H9 (cell line): ENCODE measurements around the gene CRHBP. TPM values are rescaled to one million over a fixed set of nuclear protein-coding genes. Genes with fewer than 3 reads are reported as not detected.

ENCODE experiments used
- DNase-seq: peaks from one replicate; pipeline ENCODE4 v3.0.0-alpha.2; 2017
- H2AFZ ChIP-seq: one replicate; pipeline ENCODE4 v1.6.1; 2013; ENCODE audit warnings: mild to moderate bottlenecking, low read length, control low read depth, moderate library complexity
- H2AK5ac ChIP-seq: 2 replicates; pipeline ENCODE4 v1.6.1; 2013; ENCODE audit warnings: low read length, control low read depth, mixed read lengths; ENCODE audit not compliant: insufficient read length
- H2BK120ac ChIP-seq: one replicate; pipeline ENCODE4 v1.6.1; 2013; ENCODE audit warnings: low read depth, mild to moderate bottlenecking, low read length, control low read depth, inconsistent platforms; ENCODE audit not compliant: poor library complexity, severe bottlenecking
- H2BK12ac ChIP-seq: 2 replicates; pipeline ENCODE4 v1.6.1; 2013; ENCODE audit warnings: low read length, control low read depth, mixed read lengths, low read depth; ENCODE audit not compliant: insufficient read length
- H2BK15ac ChIP-seq: 2 replicates; pipeline ENCODE4 v1.6.1; 2013; ENCODE audit warnings: low read depth, low read length, control low read depth
- H2BK20ac ChIP-seq: one replicate; pipeline ENCODE4 v1.6.1; 2013; ENCODE audit warnings: low read depth, mild to moderate bottlenecking, low read length, control low read depth, inconsistent platforms; ENCODE audit not compliant: poor library complexity, severe bottlenecking
- H2BK5ac ChIP-seq: 2 replicates; pipeline ENCODE4 v1.6.1; 2013; ENCODE audit warnings: low read length, control low read depth, mixed read lengths; ENCODE audit not compliant: insufficient read length
- H3K14ac ChIP-seq: 2 replicates; pipeline ENCODE4 v1.6.1; 2013; ENCODE audit warnings: low read length, control low read depth; ENCODE audit not compliant: insufficient read depth
- H3K18ac ChIP-seq: 2 replicates; pipeline ENCODE4 v1.6.1; 2013; ENCODE audit warnings: low read depth, mild to moderate bottlenecking, mixed read lengths, low read length, control low read depth; ENCODE audit not compliant: insufficient read length
- H3K23ac ChIP-seq: 2 replicates; pipeline ENCODE4 v1.6.1; 2013; ENCODE audit warnings: low read length, control low read depth, mixed read lengths, low read depth; ENCODE audit not compliant: insufficient read length
- H3K23me2 ChIP-seq: 2 replicates; pipeline ENCODE4 v1.6.1; 2013; ENCODE audit warnings: low read depth, mild to moderate bottlenecking, mixed read lengths, low read length, control low read depth; ENCODE audit not compliant: insufficient read length, poor library complexity, severe bottlenecking
- H3K27ac ChIP-seq: 2 replicates; pipeline ENCODE4 v1.5.1; 2013; ENCODE audit warnings: low read length, control low read depth, mixed read lengths, low read depth; ENCODE audit not compliant: insufficient read length
- H3K27me3 ChIP-seq: 2 replicates; pipeline ENCODE4 v1.6.1; 2013; ENCODE audit warnings: low read length, control low read depth, inconsistent platforms; ENCODE audit not compliant: insufficient read depth
- H3K4ac ChIP-seq: 2 replicates; pipeline ENCODE4 v1.6.1; 2013; ENCODE audit warnings: low read depth, mild to moderate bottlenecking, control low read depth, inconsistent platforms, low read length, moderate library complexity
- H3K4me1 ChIP-seq: 2 replicates; pipeline ENCODE4 v1.6.1; 2013; ENCODE audit warnings: low read length, control low read depth, inconsistent platforms; ENCODE audit not compliant: insufficient read depth
- H3K4me2 ChIP-seq: 2 replicates; pipeline ENCODE4 v1.6.1; 2013; ENCODE audit warnings: low read length, control low read depth, mixed read lengths; ENCODE audit not compliant: insufficient read length, insufficient read depth
- H3K56ac ChIP-seq: 2 replicates; pipeline ENCODE4 v1.6.1; 2013; ENCODE audit warnings: low read depth, mild to moderate bottlenecking, mixed read lengths, low read length, control low read depth; ENCODE audit not compliant: insufficient read length
- H3K79me1 ChIP-seq: 2 replicates; pipeline ENCODE4 v1.6.1; 2013; ENCODE audit warnings: low read depth, mild to moderate bottlenecking, moderate library complexity, low read length, control low read depth, inconsistent platforms; ENCODE audit not compliant: insufficient read depth, poor library complexity, severe bottlenecking
- H3K79me2 ChIP-seq: 2 replicates; pipeline ENCODE4 v1.6.1; 2013; ENCODE audit warnings: low read length, control low read depth, inconsistent platforms; ENCODE audit not compliant: insufficient read depth
- H3K9ac ChIP-seq: 2 replicates; pipeline ENCODE4 v1.6.1; 2013; ENCODE audit warnings: low read length, control low read depth, mixed read lengths; ENCODE audit not compliant: insufficient read length; ENCODE audit errors: extremely low read depth
- H3K9me3 ChIP-seq: one replicate; pipeline ENCODE4 v1.6.1; 2013; ENCODE audit warnings: low read depth, low read length, inconsistent platforms; ENCODE audit not compliant: control insufficient read depth
- H3T11ph ChIP-seq: one replicate; pipeline ENCODE4 v1.6.1; 2013; ENCODE audit warnings: mild to moderate bottlenecking, low read length, control low read depth, inconsistent platforms
- H4K20me1 ChIP-seq: one replicate; pipeline ENCODE4 v1.6.1; 2013; ENCODE audit not compliant: control insufficient read depth, insufficient read length, insufficient read depth
- H4K5ac ChIP-seq: 2 replicates; pipeline ENCODE4 v1.6.1; 2013; ENCODE audit warnings: low read depth, mild to moderate bottlenecking, mixed read lengths, low read length, control low read depth; ENCODE audit not compliant: insufficient read length
- H4K8ac ChIP-seq: replicated peaks from 2 replicates; pipeline ENCODE4 v1.6.1; 2013; ENCODE audit warnings: low read length, control low read depth, mixed read lengths, low read depth; ENCODE audit not compliant: insufficient read length
- H4K91ac ChIP-seq: 2 replicates; pipeline ENCODE4 v1.6.1; 2013; ENCODE audit warnings: low read depth, mild to moderate bottlenecking, moderate library complexity, mixed read lengths, low read length, control low read depth; ENCODE audit not compliant: insufficient read length
- H3K27ac Mint-ChIP-seq, 3 experiments: 2 replicates in 2 of 3; 3 replicates in 1 of 3; pipeline ENCODE4 v1.8.0; 2020 to 2021; ENCODE audit warnings: mixed read lengths in 3 of 3, mild to moderate bottlenecking in 1 of 3, moderate library complexity in 1 of 3
- H3K27me3 Mint-ChIP-seq: 2 replicates; pipeline ENCODE4 v1.8.0; 2021; ENCODE audit warnings: low read depth, mild to moderate bottlenecking, moderate library complexity, mixed read lengths
- H3K36me3 Mint-ChIP-seq, 3 experiments: 2 replicates in 2 of 3; 3 replicates in 1 of 3; pipeline ENCODE4 v1.8.0; 2020 to 2021; ENCODE audit warnings: low read depth in 3 of 3, mixed read lengths in 3 of 3; ENCODE audit not compliant: insufficient read depth in 1 of 3
- H3K4me1 Mint-ChIP-seq, 2 experiments: 2 replicates each; pipeline ENCODE4 v1.8.0; 2020; ENCODE audit warnings: mixed read lengths in 2 of 2
- H3K4me3 Mint-ChIP-seq, 2 experiments: 2 replicates in 1 of 2; 3 replicates in 1 of 2; pipeline ENCODE4 v1.8.0; 2020 to 2021; ENCODE audit warnings: mild to moderate bottlenecking in 2 of 2, mixed read lengths in 2 of 2, moderate library complexity in 1 of 2
- H3K9me3 Mint-ChIP-seq, 2 experiments: 2 replicates in 1 of 2; 3 replicates in 1 of 2; pipeline ENCODE4 v1.8.0; 2020; ENCODE audit warnings: mild to moderate bottlenecking in 2 of 2, mixed read lengths in 2 of 2, moderate library complexity in 1 of 2
- CTCF ChIP-seq: fragments of 200-600 bp; sonication (generic); conservative IDR thresholded peaks from 3 replicates; pipeline ENCODE4 v1.8.0; 2021; ENCODE audit warnings: antibody characterized with exemption, mild to moderate bottlenecking
- WGBS: extraction: QIAGEN DNeasy Blood & Tissue Kit; methylation state at CpG from one replicate; pipeline ENCODE4 v1.1.7; 2013; ENCODE audit warnings: missing lambda C conversion rate, low lambda C conversion rate, mixed read lengths; ENCODE audit not compliant: insufficient read length; ENCODE audit errors: extremely low coverage; 5-methylcytosine and 5-hydroxymethylcytosine counted together
- total RNA-seq: library from RNA; stranded (reverse); gene quantifications from 2 replicates; pipeline ENCODE4 v1.2.1, GENCODE V29; 2021

The CRHBP gene
- total RNA-seq, 1 experiment from 2014 or later = not detected

DNA sequence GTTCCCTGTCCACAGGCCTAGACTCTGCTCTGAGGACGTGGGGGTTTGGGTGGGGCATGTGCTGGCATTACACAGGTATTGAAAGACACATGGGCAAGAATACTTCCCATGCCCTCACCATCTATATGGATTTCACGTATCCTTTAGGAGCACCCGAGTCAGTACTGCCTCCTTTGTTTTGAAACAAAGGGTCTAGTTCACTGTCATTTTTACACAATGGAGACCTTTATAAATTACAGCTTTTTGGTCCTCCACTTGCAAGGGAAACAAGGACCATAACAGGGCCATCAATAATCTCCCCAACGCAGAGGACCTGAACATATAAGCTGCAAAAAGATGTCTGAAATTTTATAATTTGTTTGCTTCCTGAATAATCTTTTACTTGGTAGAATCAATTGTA, 24.9 kb upstream of the CRHBP start:
- DNase-seq = no peak
- H3K56ac ChIP-seq = no peak overlapping the region

More for the DNA sequence above, 24.9 kb upstream of the CRHBP start:
- no CpG with 5 or more reads among the region's 4 CpGs for WGBS
- Histone ChIP-seq H4K20me1 (no peaks in the 10 kb centered on the region), H2BK15ac (no peak overlapping the region), H3K27me3 (no peaks in the 10 kb centered on the region), H3T11ph (no peak overlapping the region), H2BK5ac (no peak overlapping the region), H3K23ac (no peak overlapping the region), H2AK5ac (no peak overlapping the region), H2AFZ (no peak overlapping the region), H3K79me2 (no peaks in the 10 kb centered on the region), H2BK12ac (no peak overlapping the region), H4K91ac (no peak overlapping the region), H2BK120ac (no peak overlapping the region), H3K27ac (no peak overlapping the region), H3K4me2 (no peak overlapping the region), H4K8ac (no peak overlapping the region), H3K14ac (no peak overlapping the region), H3K4ac (no peak overlapping the region), H3K9ac (no peak overlapping the region), H4K5ac (no peak overlapping the region), H3K23me2 (no peaks in the 10 kb centered on the region), H2BK20ac (no peak overlapping the region), H3K79me1 (no peaks in the 10 kb centered on the region), H3K4me1 (peaks cover 3% of the 10 kb centered on the region; the same call in 1 of the 2 replicates), H3K9me3 (no peaks in the 10 kb centered on the region), H3K18ac (no peak overlapping the region)
- H3K4me3 Mint-ChIP-seq = no peak overlapping the region
- no peaks in the 10 kb centered on the region for H3K27me3 Mint-ChIP-seq
- no peak for TF ChIP-seq CTCF
- H3K36me3 Mint-ChIP-seq = no peaks in the 10 kb centered on the region
- no peak overlapping the region for H3K27ac Mint-ChIP-seq
- H3K9me3 Mint-ChIP-seq = no peaks in the 10 kb centered on the region; a peak in 1 of 5 replicates
- H3K4me1 Mint-ChIP-seq = peaks cover 16 to 19% of the 10 kb centered on the region in 2 experiments
